MCF 10A (cell line): ENCODE measurements around the gene ZMIZ1. TPM values are rescaled to one million over a fixed set of nuclear protein-coding genes. Genes with fewer than 3 reads are reported as not detected.

Experiments
- BruUV-seq: library from RNA; stranded (reverse); fragments of 400-500 nt; replicated peaks from 2 replicates; lab custom pipeline; 2021; lab: Mats Ljungman, UMichigan
- CTCF ChIA-PET: fragments of 300-600 bp; sonication (Branson Sonifier 250); formaldehyde crosslinking; extraction: SDS; loops from one replicate; lab custom pipeline; 2021; ENCODE audit warnings: antibody characterized with exemption, inconsistent platforms; lab: Yijun Ruan, JAX
- POLR2A ChIA-PET: fragments of 300-600, 350-650 bp; sonication (Branson Sonifier 250); formaldehyde crosslinking; extraction: SDS; loops from one replicate; lab custom pipeline; 2020; ENCODE audit warnings: antibody characterized with exemption, inconsistent platforms; lab: Yijun Ruan, JAX
- DNase-seq: peaks from one replicate; pipeline ENCODE4 v3.0.0-alpha.2; 2018; ENCODE audit not compliant: unreplicated experiment
- H3K27ac Mint-ChIP-seq: one replicate; pipeline ENCODE4 v1.8.0; 2022; ENCODE audit warnings: mild to moderate bottlenecking, low read depth, mixed read lengths; ENCODE audit not compliant: unreplicated experiment
- H3K27me3 Mint-ChIP-seq: one replicate; pipeline ENCODE4 v1.8.0; 2022; ENCODE audit warnings: mixed read lengths; ENCODE audit not compliant: insufficient read depth, unreplicated experiment
- H3K36me3 Mint-ChIP-seq: one replicate; pipeline ENCODE4 v1.8.0; 2022; ENCODE audit warnings: mild to moderate bottlenecking, moderate library complexity, mixed read lengths; ENCODE audit not compliant: insufficient read depth, unreplicated experiment
- H3K4me1 Mint-ChIP-seq: one replicate; pipeline ENCODE4 v1.8.0; 2022; ENCODE audit warnings: mixed read lengths; ENCODE audit not compliant: insufficient read depth, unreplicated experiment
- H3K4me3 Mint-ChIP-seq: one replicate; pipeline ENCODE4 v1.8.0; 2022; ENCODE audit warnings: mild to moderate bottlenecking, moderate library complexity, mixed read lengths; ENCODE audit not compliant: unreplicated experiment
- H3K9me3 Mint-ChIP-seq: one replicate; pipeline ENCODE4 v1.8.0; 2022; ENCODE audit warnings: mixed read lengths; ENCODE audit not compliant: unreplicated experiment
- CTCF ChIP-seq: fragments of 200-600 bp; IDR thresholded peaks from one replicate; pipeline ENCODE4 v1.8.0; 2022; ENCODE audit warnings: antibody characterized with exemption, mild to moderate bottlenecking; ENCODE audit not compliant: unreplicated experiment
- intact Hi-C: fragments of 100-400 bp; cut with micrococcal nuclease; formaldehyde crosslinking; loops from 2 replicates; pipeline ENCODE4 v1.14.1; 2022
- total RNA-seq: library from RNA; stranded (reverse); gene quantifications from 2 replicates; pipeline ENCODE4 v1.2.3, GENCODE V29; 2022

Gene ZMIZ1
- total RNA-seq, 1 experiment from 2014 or later, result 15.5 TPM

DNA sequence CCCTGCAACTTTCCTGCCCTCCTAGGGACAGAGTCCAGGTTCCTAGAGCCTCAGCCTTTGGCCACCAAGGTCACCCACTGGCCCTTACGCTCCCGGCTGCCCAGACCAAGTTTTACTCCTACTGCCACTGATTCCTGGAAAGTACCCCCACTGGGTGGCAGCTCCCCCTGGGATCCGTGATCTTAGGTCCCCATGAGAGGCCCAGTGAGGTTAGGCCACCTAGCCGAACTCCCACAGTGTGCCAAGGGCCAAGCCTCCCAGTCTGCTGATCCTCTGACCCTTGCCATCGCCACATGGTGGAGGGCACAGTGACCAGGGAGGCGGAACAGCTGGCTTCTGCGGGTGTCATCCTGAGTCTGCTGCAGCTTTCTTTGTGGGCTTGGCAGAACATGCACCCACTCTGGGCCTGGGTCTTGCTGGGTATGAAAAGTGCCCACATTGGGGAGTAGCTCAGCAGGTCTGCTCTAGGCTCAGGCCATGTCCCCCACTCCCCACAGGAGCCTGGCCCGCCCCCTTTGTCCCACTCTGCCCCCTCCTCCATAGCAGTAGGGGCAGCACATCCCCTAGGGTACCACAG is 238.0 kb downstream of the ZMIZ1 start:
- no TSS peak for BruUV-seq
- no peak for DNase-seq
- Mint-ChIP-seq H3K27ac (no peak overlapping the region), H3K36me3 (peaks cover 36% of the 10 kb centered on the region), H3K27me3 (no peaks in the 10 kb centered on the region), H3K9me3 (no peaks in the 10 kb centered on the region), H3K4me3 (no peak overlapping the region), H3K4me1 (no peaks in the 10 kb centered on the region)
- intact Hi-C loops, result no loop called here
- TF ChIP-seq CTCF, result no peak
- ChIA-PET POLR2A (no interaction called here), CTCF (interaction anchor here (0.7 kb wide), 1 partner anchor 1322 kb away, joined by 4 read pairs; no protein-coding TSS in a partner anchor)

DNA sequence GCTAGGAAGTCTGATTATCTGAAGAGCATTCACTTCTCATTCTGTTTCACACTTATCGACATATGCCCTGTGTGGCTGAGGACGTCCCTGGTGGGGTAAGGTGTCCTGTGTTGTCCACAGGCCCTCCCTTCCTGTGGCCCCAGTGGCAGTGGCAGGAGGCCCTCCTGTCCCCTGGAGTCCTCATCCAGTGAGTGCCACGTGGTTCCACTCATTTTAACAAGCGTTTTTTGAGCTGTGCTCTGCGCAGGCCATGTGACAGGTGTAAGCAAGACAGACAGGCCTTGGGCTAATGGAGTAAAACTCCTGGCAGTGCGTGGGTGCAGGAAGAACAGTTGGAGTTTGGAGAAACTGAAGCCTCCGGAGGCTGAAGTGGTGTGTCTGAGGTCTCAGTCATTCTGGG is 239.2 kb downstream of the ZMIZ1 start:
- peaks cover 32% of the 10 kb centered on the region for H3K36me3 Mint-ChIP-seq
- ChIA-PET CTCF (interaction anchor here (0.5 kb wide), 1 partner anchor 11 kb away, joined by 3 read pairs; no protein-coding TSS in a partner anchor), POLR2A (no interaction called here)
- intact Hi-C loops, result no loop called here
- no peak for TF ChIP-seq CTCF
- no TSS peak for BruUV-seq
- no peaks in the 10 kb centered on the region for H3K4me1 Mint-ChIP-seq
- no peak for DNase-seq
- H3K27ac Mint-ChIP-seq, result no peak overlapping the region
- no peak overlapping the region for H3K4me3 Mint-ChIP-seq
- H3K27me3 Mint-ChIP-seq, result no peaks in the 10 kb centered on the region
- H3K9me3 Mint-ChIP-seq, result no peaks in the 10 kb centered on the region

DNA sequence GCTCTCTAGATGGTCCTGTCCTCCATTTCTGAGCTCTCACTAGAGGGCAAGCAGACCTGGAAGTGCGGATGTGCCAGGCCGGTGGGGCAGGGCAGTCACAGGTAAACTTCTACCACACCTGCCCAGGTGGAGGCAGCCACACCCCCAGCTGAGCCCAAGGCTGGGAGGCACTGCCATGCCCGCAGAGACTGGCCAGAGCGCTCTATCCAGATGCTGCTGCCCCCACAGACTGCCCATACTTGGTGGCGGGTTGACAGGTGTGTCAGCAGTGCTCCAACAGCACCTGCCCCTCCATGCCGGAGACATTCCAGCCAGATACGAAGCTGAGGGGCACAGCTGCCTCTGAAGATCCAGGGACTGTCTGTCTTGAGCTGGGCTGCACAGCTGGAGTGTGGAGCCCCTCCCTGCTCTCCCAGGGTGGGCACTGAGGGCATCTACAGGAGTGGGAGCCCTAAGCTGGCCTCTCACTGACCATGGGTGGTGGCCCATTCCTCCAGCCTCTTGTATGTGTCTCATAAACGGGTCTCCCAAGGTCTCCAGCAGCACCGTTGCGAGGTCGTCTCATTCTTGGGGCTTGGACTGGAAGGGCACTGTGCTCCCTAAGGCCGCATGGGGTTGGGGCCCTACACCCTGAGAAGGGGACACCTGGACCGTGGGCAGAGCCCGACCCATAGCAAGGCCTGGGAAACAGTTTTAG is 240.4 kb downstream of the ZMIZ1 start:
- no TSS peak for BruUV-seq
- ChIA-PET CTCF (no interaction called here), POLR2A (no interaction called here)
- no peak overlapping the region for H3K27ac Mint-ChIP-seq
- H3K4me3 Mint-ChIP-seq, result no peak overlapping the region
- H3K4me1 Mint-ChIP-seq, result no peaks in the 10 kb centered on the region
- no peaks in the 10 kb centered on the region for H3K9me3 Mint-ChIP-seq
- no peak for DNase-seq
- H3K27me3 Mint-ChIP-seq, result no peaks in the 10 kb centered on the region
- H3K36me3 Mint-ChIP-seq, result peaks cover 26% of the 10 kb centered on the region
- no peak for TF ChIP-seq CTCF
- intact Hi-C loops, result no loop called here

- no peaks in the 10 kb centered on the region for H3K27me3 Mint-ChIP-seq
- no peak overlapping the region for H3K27ac Mint-ChIP-seq
- no peak for DNase-seq
- peaks cover 28% of the 10 kb centered on the region for H3K36me3 Mint-ChIP-seq
- H3K9me3 Mint-ChIP-seq, result no peaks in the 10 kb centered on the region
- no peak for TF ChIP-seq CTCF
- no peaks in the 10 kb centered on the region for H3K4me1 Mint-ChIP-seq
- H3K4me3 Mint-ChIP-seq, result no peak overlapping the region
- CTCF ChIA-PET, result no interaction called here
- intact Hi-C loops, result no loop called here
- BruUV-seq, result no TSS peak
- POLR2A ChIA-PET, result no interaction called here
Measured at GRCh38 chr10:79310200-79310865, 241.6 kb downstream of the ZMIZ1 start.
